Activated T-cell treated with anti-CD3 and anti-CD28 coated beads, Interleukin-2, amount 50 U/mL, for 4 hours (primary cell): ENCODE results near the gene ATL3. TPM values are rescaled to one million over a fixed set of nuclear protein-coding genes. Genes with fewer than 3 reads are reported as not detected.
"Not testable (repeated sequence)": the region's sequence is repeated elsewhere in the genome, so short reads cannot be mapped to it uniquely, and the experiment has no call there.

Source experiments
- ATAC-seq, 2 donors: fragments of 200-7000 bp; cut with Tn5 transposase; one replicate each; pipeline ENCODE4 v1.10.0; 2021
- DNase-seq: peaks from one replicate; pipeline ENCODE4 v3.0.0-alpha.2; 2020
- H3K27me3 Mint-ChIP-seq: one replicate; pipeline ENCODE4 v1.8.0; 2021; ENCODE audit warnings: low read depth, mixed read lengths
- H3K36me3 Mint-ChIP-seq: one replicate; pipeline ENCODE4 v1.8.0; 2022; ENCODE audit warnings: mixed read lengths; ENCODE audit not compliant: insufficient read depth
- H3K4me1 Mint-ChIP-seq: one replicate; pipeline ENCODE4 v1.8.0; 2021; ENCODE audit warnings: low read depth, mixed read lengths
- H3K4me3 Mint-ChIP-seq: one replicate; pipeline ENCODE4 v1.8.0; 2021; ENCODE audit warnings: mild to moderate bottlenecking, moderate library complexity, mixed read lengths
- H3K9me3 Mint-ChIP-seq: one replicate; pipeline ENCODE4 v1.8.0; 2021; ENCODE audit warnings: mixed read lengths
- total RNA-seq, 3 donors: library from RNA; stranded (reverse); gene quantifications; one replicate each; pipeline ENCODE4 v1.2.1, GENCODE V29; 2021

Gene ATL3
- total RNA-seq, 3 donors from 2014 or later: 49.1 to 52.5 (median 49.8) TPM

DNA sequence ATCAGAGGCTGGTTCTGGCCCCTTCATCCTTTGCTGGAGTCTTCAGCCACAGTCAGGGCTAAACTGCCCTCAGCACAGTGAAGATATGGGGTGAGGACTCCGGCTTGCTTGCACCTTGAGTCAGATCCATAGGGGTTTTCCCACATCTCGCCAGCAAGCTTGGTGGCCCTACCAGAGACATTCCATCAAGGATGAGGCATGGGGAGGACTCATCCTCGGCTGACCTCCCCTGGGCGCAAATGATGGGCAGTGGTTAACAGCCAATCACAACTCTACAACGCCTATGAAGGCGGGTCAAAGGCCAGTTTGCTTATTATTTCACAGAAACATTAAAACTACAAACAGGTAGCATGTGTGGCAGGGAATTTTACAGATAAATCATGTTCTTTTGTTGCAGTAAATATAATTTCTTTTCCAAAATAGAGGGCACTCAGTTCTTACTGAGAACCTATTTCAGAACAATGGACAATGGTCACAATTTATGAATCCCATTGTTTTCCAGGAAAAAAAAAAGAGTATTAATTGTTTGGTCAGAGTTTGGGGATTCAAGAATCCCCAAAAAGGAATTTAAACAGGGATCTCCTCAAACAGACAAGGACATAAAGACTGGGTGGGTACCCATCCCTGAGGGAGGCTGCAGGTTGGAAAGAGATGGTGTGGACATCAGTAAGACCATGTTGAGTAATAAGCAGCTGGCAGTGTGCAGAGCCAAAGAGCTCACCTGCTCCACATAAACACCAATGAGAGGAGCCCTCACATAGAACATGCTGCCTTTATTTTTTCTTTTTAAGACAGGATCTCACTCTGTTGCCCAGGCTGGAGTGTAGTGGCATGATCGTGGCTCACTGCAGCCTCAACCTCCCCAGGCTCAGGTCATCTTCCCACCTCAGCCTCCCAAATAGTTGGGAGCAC lies 71.7 kb downstream of the ATL3 start:
- no peaks in the 10 kb centered on the region for H3K9me3 Mint-ChIP-seq
- no peak overlapping the region for H3K4me3 Mint-ChIP-seq
- no peaks in the 10 kb centered on the region for H3K4me1 Mint-ChIP-seq
- ATAC-seq: no peak
- no peak for DNase-seq
- no peaks in the 10 kb centered on the region for H3K36me3 Mint-ChIP-seq
- H3K27me3 Mint-ChIP-seq: no peaks in the 10 kb centered on the region

- Mint-ChIP-seq H3K4me1 (no peaks in the 10 kb centered on the region), H3K36me3 (no peaks in the 10 kb centered on the region), H3K4me3 (no peak overlapping the region), H3K9me3 (no peaks in the 10 kb centered on the region), H3K27me3 (no peaks in the 10 kb centered on the region)
- DNase-seq (no peak), ATAC-seq (no peak)
Observed at GRCh38 chr11:63598556-63598955, 72.6 kb downstream of the ATL3 start.

DNA sequence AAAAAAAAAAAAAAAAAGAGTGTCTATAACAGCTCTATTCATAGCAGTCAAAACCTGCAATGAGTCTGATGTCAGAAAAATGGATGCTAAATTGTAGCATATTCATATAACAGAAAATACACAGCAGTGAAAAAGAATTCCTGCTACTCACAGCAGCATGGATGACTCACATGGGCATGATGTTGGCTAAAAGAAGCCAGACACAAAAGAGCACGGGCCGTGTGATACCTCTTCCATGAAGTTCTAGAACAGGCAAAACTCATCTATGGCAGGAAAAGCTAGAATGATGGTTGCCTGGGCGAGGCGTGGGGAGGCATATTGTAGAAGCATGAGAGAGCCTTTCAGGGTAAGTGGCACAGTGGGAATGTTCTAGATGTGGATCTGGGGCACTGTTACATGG lies 75.9 kb downstream of the ATL3 start:
- H3K4me3 Mint-ChIP-seq: no peak overlapping the region
- DNase-seq (no peak), ATAC-seq (no peak)
- H3K27me3 Mint-ChIP-seq: no peaks in the 10 kb centered on the region
- no peaks in the 10 kb centered on the region for H3K4me1 Mint-ChIP-seq
- H3K9me3 Mint-ChIP-seq: no peaks in the 10 kb centered on the region
- H3K36me3 Mint-ChIP-seq: no peaks in the 10 kb centered on the region

GRCh38 chr11:63592975-63593395 lies 78.2 kb downstream of the ATL3 start:
- DNase-seq: no peak

GRCh38 chr11:63590024-63590788 lies 81.0 kb downstream of the ATL3 start:
- no peaks in the 10 kb centered on the region for H3K9me3 Mint-ChIP-seq
- no peak for ATAC-seq
- H3K4me3 Mint-ChIP-seq: no peak overlapping the region
- H3K36me3 Mint-ChIP-seq: peaks cover 5% of the 10 kb centered on the region
- H3K4me1 Mint-ChIP-seq: no peaks in the 10 kb centered on the region
- DNase-seq: no peak
- H3K27me3 Mint-ChIP-seq: no peaks in the 10 kb centered on the region

More at GRCh38 chr11:63592975-63593395, 78.2 kb downstream of the ATL3 start:
- no peak for ATAC-seq
- no peaks in the 10 kb centered on the region for H3K27me3 Mint-ChIP-seq
- H3K4me1 Mint-ChIP-seq: no peaks in the 10 kb centered on the region
- H3K36me3 Mint-ChIP-seq: peaks cover 5% of the 10 kb centered on the region
- H3K9me3 Mint-ChIP-seq: no peaks in the 10 kb centered on the region
- no peak overlapping the region for H3K4me3 Mint-ChIP-seq

- Mint-ChIP-seq H3K9me3 (no peaks in the 10 kb centered on the region), H3K36me3 (peaks cover 5% of the 10 kb centered on the region), H3K27me3 (no peaks in the 10 kb centered on the region), H3K4me3 (no peak overlapping the region), H3K4me1 (no peaks in the 10 kb centered on the region)
- no peak for DNase-seq
- no peak for ATAC-seq
Observed at GRCh38 chr11:63589000-63589399, 82.2 kb downstream of the ATL3 start.

- Mint-ChIP-seq H3K4me1 (peaks cover 15% of the 10 kb centered on the region), H3K36me3 (peaks cover 10% of the 10 kb centered on the region), H3K27me3 (no peaks in the 10 kb centered on the region), H3K9me3 (peaks cover 6% of the 10 kb centered on the region), H3K4me3 (no peak overlapping the region)
- no peak for DNase-seq
- ATAC-seq: no peak
Observed at GRCh38 chr11:63586451-63587166, 84.6 kb downstream of the ATL3 start.

DNA sequence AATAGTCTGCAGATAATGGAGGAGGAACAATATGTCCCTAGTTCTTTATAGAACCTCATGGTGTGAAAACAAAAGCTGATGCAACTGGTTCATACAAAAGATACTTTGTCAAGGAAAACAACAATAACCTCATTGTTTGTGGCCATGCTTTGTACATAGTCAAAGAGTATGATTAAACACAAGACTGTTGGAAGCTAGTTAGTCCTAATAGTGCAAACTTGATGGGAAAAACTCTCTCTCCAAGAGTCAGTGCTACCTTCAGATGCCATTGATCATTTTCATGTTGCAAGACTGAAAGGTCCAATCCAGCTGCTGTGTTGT lies 87.9 kb downstream of the ATL3 start:
- Mint-ChIP-seq H3K27me3 (no peaks in the 10 kb centered on the region), H3K4me1 (peaks cover 16% of the 10 kb centered on the region), H3K4me3 (no peak overlapping the region), H3K36me3 (peaks cover 17% of the 10 kb centered on the region), H3K9me3 (peaks cover 17% of the 10 kb centered on the region)
- ATAC-seq: no peak
- no peak for DNase-seq

GRCh38 chr11:63581224-63581623 lies 90.0 kb downstream of the ATL3 start:
- Mint-ChIP-seq H3K9me3 (peaks cover 17% of the 10 kb centered on the region), H3K36me3 (peaks cover 17% of the 10 kb centered on the region), H3K4me1 (peaks cover 16% of the 10 kb centered on the region)
- DNase-seq, H3K4me3 Mint-ChIP-seq, ATAC-seq, H3K27me3 Mint-ChIP-seq: not testable (repeated sequence)

DNA sequence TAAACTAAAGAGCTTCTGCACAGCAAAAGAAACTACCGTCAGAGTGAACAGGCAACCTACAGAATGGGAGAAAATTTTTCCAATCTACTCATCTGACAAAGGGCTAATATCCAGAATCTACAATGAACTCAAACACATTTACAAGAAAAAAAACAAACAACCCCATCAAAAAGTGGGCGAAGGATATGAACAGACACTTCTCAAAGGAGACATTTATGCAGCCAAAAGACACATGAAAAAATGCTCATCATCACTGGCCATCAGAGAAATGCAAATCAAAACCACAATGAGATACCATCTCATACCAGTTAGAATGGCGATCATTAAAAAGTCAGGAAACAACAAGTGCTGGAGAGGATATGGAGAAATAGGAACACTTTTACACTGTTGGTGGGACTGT lies 92.3 kb downstream of the ATL3 start:
- ATAC-seq: not testable (repeated sequence)
- H3K4me1 Mint-ChIP-seq: peaks cover 31% of the 10 kb centered on the region

DNA sequence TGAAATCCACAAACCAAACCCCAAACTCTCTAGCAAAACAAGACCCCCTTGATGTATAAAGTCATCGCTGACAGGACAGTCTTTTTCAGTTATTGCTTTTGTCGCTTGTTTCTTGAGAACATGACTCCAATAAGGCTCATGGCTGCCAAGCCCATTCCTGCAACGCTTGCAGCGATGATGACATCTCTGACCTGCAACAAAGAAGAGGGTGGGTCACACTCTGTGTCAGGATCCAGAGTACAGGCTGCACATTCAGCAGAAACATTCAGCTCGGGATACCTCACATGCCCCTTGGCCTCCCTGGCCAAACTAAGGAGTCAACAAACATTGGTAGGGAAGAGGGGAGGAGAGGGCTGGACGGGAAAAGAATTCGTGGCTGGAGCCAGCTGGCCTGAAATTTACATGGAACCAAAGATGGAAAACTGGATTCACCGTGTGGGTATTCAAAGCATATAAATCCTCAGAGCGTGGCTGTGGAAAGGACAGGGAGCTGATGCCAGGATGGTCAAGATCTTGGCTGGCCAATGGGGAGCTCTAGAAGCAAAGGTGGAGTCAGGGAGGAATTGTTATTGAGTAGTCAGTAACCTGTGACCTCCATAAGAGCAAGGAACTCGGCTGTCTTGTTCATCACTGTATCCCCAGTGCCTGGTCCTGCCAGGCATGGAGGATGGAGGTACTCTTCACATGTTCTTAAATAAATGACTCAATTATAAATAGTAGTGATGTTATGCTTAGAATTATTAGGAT lies 96.1 kb downstream of the ATL3 start:
- Mint-ChIP-seq H3K4me3 (peak overlapping the region; percentile 62), H3K36me3 (peaks cover 3% of the 10 kb centered on the region)

More for the DNA sequence above, 92.3 kb downstream of the ATL3 start:
- not testable (repeated sequence) for DNase-seq, H3K4me3 Mint-ChIP-seq, H3K27me3 Mint-ChIP-seq
- peaks cover 17% of the 10 kb centered on the region for H3K36me3 Mint-ChIP-seq
- H3K9me3 Mint-ChIP-seq: peaks cover 17% of the 10 kb centered on the region

More for the DNA sequence above, 96.1 kb downstream of the ATL3 start:
- ATAC-seq (no peak), DNase-seq (no peak)
- H3K9me3 Mint-ChIP-seq: no peaks in the 10 kb centered on the region
- no peaks in the 10 kb centered on the region for H3K27me3 Mint-ChIP-seq
- peaks cover 20% of the 10 kb centered on the region for H3K4me1 Mint-ChIP-seq
